ENCODE results near the gene EGFR. TPM values are rescaled to one million over a fixed set of nuclear protein-coding genes. Genes with fewer than 3 reads are reported as not detected.

EGFR gene
- total RNA-seq, 2 experiments from 2014 or later = not detected

DNA sequence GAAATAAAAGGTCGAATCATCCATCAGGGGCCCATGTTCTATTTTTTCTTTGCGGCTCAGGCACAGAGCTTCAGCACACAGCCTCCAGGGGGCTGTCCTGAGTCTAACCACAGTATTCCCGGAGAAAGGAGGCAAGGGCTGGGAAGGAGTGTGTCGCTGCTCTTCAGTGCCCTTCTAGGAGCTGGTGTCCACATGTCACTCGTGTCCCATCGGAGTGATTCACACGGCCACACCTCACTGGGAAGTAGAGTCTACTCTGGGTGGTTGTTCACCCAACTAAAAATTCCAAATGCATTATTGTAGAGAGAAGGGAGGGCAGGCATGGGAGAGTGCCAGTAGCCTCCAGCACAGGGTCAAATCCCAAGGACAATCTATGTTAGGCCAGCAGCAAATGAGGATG lies 231.5 kb downstream of the EGFR start:
- no peak for DNase-seq
- intact Hi-C loops (cut with micrococcal nuclease) = loop anchor here (10.0 kb wide), 1 partner anchor 166 kb away; no protein-coding TSS in a partner anchor
- no peaks in the 10 kb centered on the region for H3K9me3 Mint-ChIP-seq
- H3K36me3 Mint-ChIP-seq = no peaks in the 10 kb centered on the region
- CTCF ChIA-PET = no interaction called here
- POLR2A ChIA-PET = no interaction called here
- H3K27me3 Mint-ChIP-seq = peaks cover 35% of the 10 kb centered on the region
- H3K4me1 Mint-ChIP-seq (ENCODE audit: low read depth) = peaks cover 6% of the 10 kb centered on the region
- no peak overlapping the region for H3K4me3 Mint-ChIP-seq
- H3K27ac Mint-ChIP-seq = no peak overlapping the region

GRCh38 chr7:55251313-55251712 lies 232.5 kb downstream of the EGFR start:
- no peaks in the 10 kb centered on the region for H3K9me3 Mint-ChIP-seq
- no peak for DNase-seq
- H3K27ac Mint-ChIP-seq = no peak overlapping the region
- peaks cover 8% of the 10 kb centered on the region for H3K4me1 Mint-ChIP-seq (ENCODE audit: low read depth)
- ChIA-PET POLR2A (no interaction called here), CTCF (no interaction called here)
- H3K36me3 Mint-ChIP-seq = no peaks in the 10 kb centered on the region
- H3K27me3 Mint-ChIP-seq = peaks cover 39% of the 10 kb centered on the region
- no peak overlapping the region for H3K4me3 Mint-ChIP-seq
- intact Hi-C loops (cut with micrococcal nuclease) = loop anchor here (10.0 kb wide), 1 partner anchor 167 kb away; no protein-coding TSS in a partner anchor

DNA sequence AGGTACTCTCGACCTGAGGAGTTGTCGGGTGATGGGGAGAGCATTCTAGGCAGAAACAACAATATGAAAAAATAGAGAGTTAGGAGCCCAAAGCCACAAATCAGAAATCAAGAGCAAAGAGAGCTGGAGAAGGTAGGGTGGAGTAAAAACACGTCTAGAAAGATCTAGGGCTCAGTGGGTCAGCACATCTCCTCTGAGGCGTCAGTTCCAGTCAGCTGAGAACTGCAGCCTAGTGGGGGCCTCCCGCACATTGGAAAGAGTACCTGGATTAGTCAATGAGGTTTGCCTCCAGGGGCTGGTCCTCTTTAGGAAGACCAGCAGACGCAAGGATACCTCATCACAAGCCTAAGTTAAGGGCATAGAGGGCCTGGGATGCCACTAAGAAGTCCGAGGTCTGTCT lies 233.1 kb downstream of the EGFR start:
- intact Hi-C loops (cut with micrococcal nuclease) = loop anchor here (10.0 kb wide), 1 partner anchor 167 kb away; no protein-coding TSS in a partner anchor
- H3K9me3 Mint-ChIP-seq = no peaks in the 10 kb centered on the region
- H3K4me3 Mint-ChIP-seq = no peak overlapping the region
- peaks cover 41% of the 10 kb centered on the region for H3K27me3 Mint-ChIP-seq
- H3K4me1 Mint-ChIP-seq (ENCODE audit: low read depth) = peaks cover 8% of the 10 kb centered on the region
- no peak overlapping the region for H3K27ac Mint-ChIP-seq
- no peaks in the 10 kb centered on the region for H3K36me3 Mint-ChIP-seq
- ChIA-PET POLR2A (no interaction called here), CTCF (interaction anchor here (0.9 to 5.2 kb wide), 2 partner anchors 154 to 478 kb away, joined by 4 to 245 read pairs; no protein-coding TSS in a partner anchor)
- DNase-seq = no peak

GRCh38 chr7:55252386-55252785 lies 233.6 kb downstream of the EGFR start:
- no peak overlapping the region for H3K27ac Mint-ChIP-seq
- ChIA-PET CTCF (interaction anchor here (0.6 to 5.2 kb wide), 7 partner anchors 8 to 494 kb away, joined by 3 to 245 read pairs (median 4); no protein-coding TSS in a partner anchor), POLR2A (no interaction called here)
- no peaks in the 10 kb centered on the region for H3K36me3 Mint-ChIP-seq
- no peak for DNase-seq
- no peaks in the 10 kb centered on the region for H3K9me3 Mint-ChIP-seq
- intact Hi-C loops (cut with micrococcal nuclease) = loop anchor here (10.0 kb wide), 1 partner anchor 168 kb away; no protein-coding TSS in a partner anchor
- no peak overlapping the region for H3K4me3 Mint-ChIP-seq
- peaks cover 41% of the 10 kb centered on the region for H3K27me3 Mint-ChIP-seq
- peaks cover 8% of the 10 kb centered on the region for H3K4me1 Mint-ChIP-seq (ENCODE audit: low read depth)

DNA sequence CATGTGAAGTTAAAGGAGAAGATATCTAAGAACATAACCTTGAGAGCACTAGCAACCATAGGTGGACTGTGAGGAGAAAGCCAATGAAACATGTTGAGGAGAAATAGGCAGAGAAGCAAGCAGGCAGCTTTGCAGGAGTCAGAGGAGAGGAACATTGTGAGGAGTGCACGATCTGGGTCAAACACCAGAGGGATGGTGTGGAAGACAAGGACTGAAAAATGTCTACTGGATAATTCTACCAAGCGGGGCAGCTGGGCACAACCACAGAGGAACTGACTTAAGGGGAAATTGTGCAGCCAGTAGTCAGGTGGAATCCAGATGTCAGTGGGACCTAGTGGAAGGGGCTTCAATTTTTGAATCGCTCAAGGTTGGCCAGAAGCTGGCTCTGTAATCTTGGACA lies 234.4 kb downstream of the EGFR start:
- peaks cover 41% of the 10 kb centered on the region for H3K27me3 Mint-ChIP-seq
- intact Hi-C loops (cut with micrococcal nuclease) = loop anchor here (10.0 kb wide), 1 partner anchor 168 kb away; no protein-coding TSS in a partner anchor
- POLR2A ChIA-PET = no interaction called here
- H3K4me3 Mint-ChIP-seq = no peak overlapping the region
- no peaks in the 10 kb centered on the region for H3K36me3 Mint-ChIP-seq
- H3K27ac Mint-ChIP-seq = no peak overlapping the region
- H3K9me3 Mint-ChIP-seq = no peaks in the 10 kb centered on the region
- no peak for DNase-seq
- H3K4me1 Mint-ChIP-seq (ENCODE audit: low read depth) = peaks cover 8% of the 10 kb centered on the region
- CTCF ChIA-PET = interaction anchor here (0.8 to 5.2 kb wide), 6 partner anchors 9 to 495 kb away, joined by 3 to 245 read pairs (median 18); no protein-coding TSS in a partner anchor

DNA sequence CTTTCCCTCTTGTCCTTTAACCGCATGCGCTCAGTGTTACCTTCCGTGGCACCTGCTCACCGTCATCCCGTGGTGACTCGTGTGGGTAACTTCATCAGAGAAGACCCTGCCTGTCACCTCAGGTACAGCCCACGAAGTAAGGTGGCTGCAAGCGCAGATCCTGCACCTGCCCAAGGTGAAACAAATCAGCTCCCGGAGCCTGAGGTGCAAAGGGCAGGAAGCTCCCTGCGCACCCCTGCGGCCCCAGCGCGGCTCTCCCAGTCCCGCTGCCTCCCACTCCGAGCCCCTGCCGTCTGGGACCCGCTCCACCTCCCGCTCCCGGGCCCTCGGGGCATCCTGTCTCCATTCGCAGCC lies 235.4 kb downstream of the EGFR start:
- Mint-ChIP-seq H3K27ac (no peak overlapping the region), H3K4me1 (ENCODE audit: low read depth) (peaks cover 8% of the 10 kb centered on the region), H3K9me3 (no peaks in the 10 kb centered on the region), H3K4me3 (no peak overlapping the region), H3K27me3 (peaks cover 41% of the 10 kb centered on the region), H3K36me3 (no peaks in the 10 kb centered on the region)
- POLR2A ChIA-PET = interaction anchor here (2.4 kb wide), 1 partner anchor 495 kb away, joined by 14 read pairs; the partner anchor contains the start of gene SEC61G
- intact Hi-C loops (cut with micrococcal nuclease) = loop anchor here (10.0 kb wide), 1 partner anchor 169 kb away; no protein-coding TSS in a partner anchor
- CTCF ChIA-PET = interaction anchor here (0.7 to 5.2 kb wide), 31 partner anchors 10 to 713 kb away, joined by 3 to 245 read pairs (median 4); partner anchors contain the start of gene SEC61G
- DNase-seq = no peak

GRCh38 chr7:55254596-55255495 lies 236.0 kb downstream of the EGFR start:
- Mint-ChIP-seq H3K27ac (no peak overlapping the region), H3K27me3 (peaks cover 43% of the 10 kb centered on the region), H3K4me1 (ENCODE audit: low read depth) (peaks cover 8% of the 10 kb centered on the region), H3K9me3 (no peaks in the 10 kb centered on the region), H3K36me3 (no peaks in the 10 kb centered on the region), H3K4me3 (peak overlapping the region; percentile 69)
- CTCF ChIA-PET = interaction anchor here (0.6 to 5.2 kb wide), 62 partner anchors 9 to 713 kb away, joined by 3 to 245 read pairs (median 4); partner anchors contain the start of gene SEC61G
- peak; percentile 78 for DNase-seq
- POLR2A ChIA-PET = interaction anchor here (0.6 to 2.4 kb wide), 5 partner anchors 54 to 496 kb away, joined by 3 to 14 read pairs (median 4); partner anchors contain the start of gene SEC61G
- intact Hi-C loops (cut with micrococcal nuclease) = loop anchor here (1.0 to 10.0 kb wide), 4 partner anchors 123 to 481 kb away; no protein-coding TSS in a partner anchor

GRCh38 chr7:55255496-55256445 lies 237.0 kb downstream of the EGFR start:
- CTCF ChIA-PET = interaction anchor here (0.6 to 5.2 kb wide), 55 partner anchors 10 to 496 kb away, joined by 3 to 245 read pairs (median 4); partner anchors contain the start of gene SEC61G
- no peak overlapping the region for H3K27ac Mint-ChIP-seq

GRCh38 chr7:55258631-55259030 lies 239.8 kb downstream of the EGFR start:
- no peaks in the 10 kb centered on the region for H3K36me3 Mint-ChIP-seq
- no peak overlapping the region for H3K27ac Mint-ChIP-seq
- no peaks in the 10 kb centered on the region for H3K9me3 Mint-ChIP-seq
- no peak overlapping the region for H3K4me3 Mint-ChIP-seq
- no peak for DNase-seq
- H3K4me1 Mint-ChIP-seq (ENCODE audit: low read depth) = peaks cover 8% of the 10 kb centered on the region
- ChIA-PET CTCF (interaction anchor here (0.9 kb wide), 1 partner anchor 485 kb away, joined by 3 read pairs; no protein-coding TSS in a partner anchor), POLR2A (no interaction called here)
- intact Hi-C loops (cut with micrococcal nuclease) = loop anchor here (5.0 to 10.0 kb wide), 2 partner anchors 126 to 174 kb away; no protein-coding TSS in a partner anchor
- peaks cover 22% of the 10 kb centered on the region for H3K27me3 Mint-ChIP-seq

More at GRCh38 chr7:55255496-55256445, 237.0 kb downstream of the EGFR start:
- peaks cover 40% of the 10 kb centered on the region for H3K27me3 Mint-ChIP-seq
- no peaks in the 10 kb centered on the region for H3K36me3 Mint-ChIP-seq
- POLR2A ChIA-PET = interaction anchor here (0.6 to 2.4 kb wide), 5 partner anchors 53 to 497 kb away, joined by 3 to 14 read pairs (median 4); partner anchors contain the start of gene SEC61G
- intact Hi-C loops (cut with micrococcal nuclease) = loop anchor here (1.0 to 10.0 kb wide), 4 partner anchors 123 to 481 kb away; no protein-coding TSS in a partner anchor
- peaks cover 8% of the 10 kb centered on the region for H3K4me1 Mint-ChIP-seq (ENCODE audit: low read depth)
- no peaks in the 10 kb centered on the region for H3K9me3 Mint-ChIP-seq
- H3K4me3 Mint-ChIP-seq = peak overlapping the region; percentile 69
- peak; percentile 86 for DNase-seq

DNA sequence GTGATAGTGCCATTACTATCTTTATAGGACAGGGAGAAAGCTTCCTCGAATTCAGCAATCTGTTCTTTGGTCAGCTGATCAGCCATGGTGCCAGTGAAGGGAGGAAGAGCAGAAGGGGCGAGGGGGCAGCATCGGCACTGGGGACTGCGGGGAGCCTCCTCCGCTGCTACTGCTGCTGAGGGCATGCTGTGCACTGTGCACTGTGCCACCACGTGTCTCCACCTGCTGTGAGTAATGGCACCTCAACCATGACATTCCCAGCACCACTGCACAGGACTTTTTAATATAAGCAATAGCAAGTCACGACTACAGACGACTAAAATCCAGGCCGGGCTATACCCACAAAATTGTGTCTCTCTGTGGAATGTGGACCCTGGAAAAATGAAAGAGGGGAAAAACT lies 241.4 kb downstream of the EGFR start:
- no peaks in the 10 kb centered on the region for H3K9me3 Mint-ChIP-seq
- ChIA-PET POLR2A (no interaction called here), CTCF (no interaction called here)
- intact Hi-C loops (cut with micrococcal nuclease) = no loop called here
- peaks cover 3% of the 10 kb centered on the region for H3K4me1 Mint-ChIP-seq (ENCODE audit: low read depth)
- H3K27ac Mint-ChIP-seq = no peak overlapping the region
- no peaks in the 10 kb centered on the region for H3K36me3 Mint-ChIP-seq
- H3K4me3 Mint-ChIP-seq = no peak overlapping the region
- peaks cover 12% of the 10 kb centered on the region for H3K27me3 Mint-ChIP-seq
- DNase-seq = no peak

- intact Hi-C loops (cut with micrococcal nuclease) = no loop called here
- no peaks in the 10 kb centered on the region for H3K36me3 Mint-ChIP-seq
- POLR2A ChIA-PET = no interaction called here
- no peak overlapping the region for H3K27ac Mint-ChIP-seq
- H3K27me3 Mint-ChIP-seq = peaks cover 9% of the 10 kb centered on the region
- no peaks in the 10 kb centered on the region for H3K4me1 Mint-ChIP-seq (ENCODE audit: low read depth)
- H3K4me3 Mint-ChIP-seq = no peak overlapping the region
- CTCF ChIA-PET = no interaction called here
- DNase-seq = no peak
- H3K9me3 Mint-ChIP-seq = no peaks in the 10 kb centered on the region
These were observed 242.0 kb downstream of the EGFR start for GRCh38 chr7:55260676-55261385.
